Measurements from ENCODE around the gene DIO2.

The DIO2 gene

DNA sequence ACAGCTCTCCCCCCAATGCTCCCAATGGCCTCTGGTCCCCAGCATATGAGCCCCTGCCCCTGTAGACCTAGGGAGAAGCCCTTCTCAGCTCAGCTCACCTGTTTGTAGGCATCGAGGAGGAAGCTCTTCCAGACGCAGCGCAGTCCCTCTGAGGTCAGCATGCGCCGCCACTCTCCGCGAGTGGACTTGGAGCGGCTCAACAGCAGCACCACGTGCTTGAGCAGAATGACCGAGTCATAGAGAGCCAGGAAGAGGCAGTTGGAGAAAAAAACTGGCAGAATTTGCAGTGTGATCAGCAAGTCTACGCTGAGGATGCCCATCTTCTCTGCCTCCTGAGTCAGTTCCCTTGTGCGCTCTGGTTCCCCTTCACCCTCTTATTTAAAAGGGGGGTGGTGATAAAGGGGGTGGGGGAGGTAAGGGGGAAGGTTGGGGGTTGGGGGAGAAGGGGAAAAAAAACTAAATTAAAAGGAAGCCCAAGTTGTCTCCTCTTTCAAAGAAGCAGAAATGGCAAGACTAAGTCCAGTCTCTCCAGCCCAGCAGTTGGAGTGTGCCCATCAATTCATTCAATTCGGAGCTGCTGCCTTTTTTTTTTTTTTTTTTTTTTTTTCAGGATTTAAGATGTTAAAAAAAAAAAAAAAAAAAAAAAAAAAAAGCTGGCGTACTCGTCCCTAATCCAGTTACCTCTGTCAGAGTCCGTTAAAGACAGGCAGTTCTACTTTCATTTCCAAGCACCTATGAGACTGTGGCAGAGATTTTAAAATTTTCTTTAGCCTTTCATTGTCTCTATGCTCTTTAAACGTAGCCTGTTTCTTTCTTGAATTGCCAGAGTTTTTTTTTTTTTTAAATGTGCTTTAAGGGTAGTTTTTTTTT lies at the start of gene DIO2:
Gene DIO2, minus strand, starts transcription at position 352 of the 870 bp plus-strand sequence. Its CDS starts 32 bp downstream, at position 320.
- no peak for DNase-seq

DNA sequence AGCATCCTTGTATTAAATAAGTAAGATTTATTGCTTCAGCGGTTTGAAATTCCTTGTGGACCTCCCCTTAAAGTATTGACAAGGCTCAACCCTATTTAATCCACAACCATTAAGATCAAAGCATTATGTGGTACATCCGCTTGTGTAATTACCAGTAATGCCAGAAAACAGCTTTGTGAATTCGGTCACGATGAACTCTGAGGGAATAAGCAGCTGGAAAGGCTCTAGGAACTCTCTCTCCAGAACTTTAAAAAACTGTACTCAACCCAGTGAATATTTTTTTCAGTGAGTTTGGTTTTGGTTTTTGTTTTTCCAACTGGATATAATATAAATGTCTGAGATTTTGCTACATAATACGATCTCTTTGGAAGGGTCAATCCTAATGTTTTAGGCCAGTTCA lies 49.3 kb upstream of the DIO2 start:
- DNase-seq: no peak

DNA sequence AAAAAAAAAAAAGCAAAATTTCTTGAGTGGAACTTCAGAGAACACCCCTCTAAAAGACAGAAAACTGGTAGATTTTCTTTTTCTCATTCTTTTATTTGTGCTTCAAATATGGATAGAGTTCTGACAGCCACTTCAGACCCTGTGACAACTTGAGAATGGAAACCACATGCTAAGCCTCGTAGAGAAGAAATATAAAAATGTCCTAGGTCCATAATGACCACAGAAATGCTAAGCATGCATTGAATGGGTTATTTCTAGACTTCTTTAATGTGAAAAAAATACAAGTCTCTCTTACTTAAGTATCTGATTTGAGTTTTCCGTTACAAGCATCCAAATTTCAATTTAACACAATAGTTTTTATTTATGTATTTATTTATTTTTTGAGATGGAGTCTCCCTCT lies 28.3 kb upstream of the DIO2 start:
- no peak for DNase-seq

DNA sequence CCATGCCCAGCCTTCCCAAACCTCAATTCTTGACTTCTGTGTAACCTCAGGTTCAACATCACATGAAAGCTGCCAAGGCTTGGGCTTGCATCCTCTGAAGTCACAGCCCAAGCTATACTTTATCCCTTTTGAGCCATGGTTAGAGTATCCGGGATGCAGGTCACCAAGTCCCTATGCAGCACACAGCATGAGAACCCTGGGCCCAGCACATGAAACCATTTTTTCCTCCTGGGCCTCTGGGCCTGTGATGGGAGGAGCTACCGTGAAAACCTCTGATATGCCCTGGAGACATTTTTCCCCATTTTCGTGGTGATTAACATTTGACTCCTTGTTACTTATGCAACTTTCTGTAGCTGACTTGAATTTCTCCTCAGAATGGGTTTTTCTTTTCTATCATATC lies 25.8 kb upstream of the DIO2 start:
- no peak for DNase-seq

DNA sequence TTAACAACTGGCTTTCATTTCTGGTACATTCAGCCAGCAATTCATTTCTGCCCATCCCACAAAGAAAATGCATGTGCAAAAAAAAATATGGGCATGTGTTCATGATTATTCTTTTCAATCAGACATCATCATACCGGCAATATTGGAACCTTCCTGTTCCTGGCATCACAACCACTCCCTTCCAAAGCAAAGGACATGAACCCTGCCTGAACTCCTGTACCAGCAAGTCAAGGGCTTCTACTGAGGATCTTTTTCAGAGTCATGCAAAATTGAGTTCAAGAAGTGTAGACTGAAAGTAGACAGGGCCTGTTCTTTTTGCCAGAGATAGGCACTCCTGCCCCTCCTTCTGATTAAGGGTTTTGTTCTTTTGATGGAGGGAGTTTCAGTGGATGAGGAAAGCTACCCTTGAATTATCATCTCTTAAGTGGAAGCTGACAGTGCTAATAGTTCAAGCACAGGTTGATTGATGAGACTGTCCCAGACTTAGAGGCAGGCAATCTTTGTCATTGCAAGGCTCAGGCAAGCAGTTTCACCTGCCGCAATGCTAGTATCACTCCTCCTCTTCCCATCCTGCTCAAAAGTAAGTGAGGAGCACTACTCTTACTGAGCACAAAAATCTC lies 22.3 kb upstream of the DIO2 start:
- DNase-seq: no peak

DNA sequence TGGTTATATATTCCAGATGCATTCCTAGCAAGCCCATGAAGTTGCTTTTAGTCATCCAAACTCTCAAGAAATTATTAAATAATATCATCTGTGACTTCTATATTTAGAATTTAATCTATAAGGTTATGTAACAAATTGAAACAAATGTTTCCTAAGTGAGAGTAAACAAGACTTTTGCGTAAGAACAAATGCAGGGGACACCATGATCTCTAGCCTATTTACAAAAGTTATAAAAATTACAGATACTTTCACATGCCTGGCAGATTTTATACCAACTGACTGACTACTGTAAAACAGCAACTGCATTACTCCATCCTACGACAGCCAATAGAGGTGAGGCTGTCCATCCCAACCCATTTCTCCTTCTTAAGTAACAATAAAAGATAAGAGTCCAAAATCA lies 20.4 kb upstream of the DIO2 start:
- DNase-seq: no peak

DNA sequence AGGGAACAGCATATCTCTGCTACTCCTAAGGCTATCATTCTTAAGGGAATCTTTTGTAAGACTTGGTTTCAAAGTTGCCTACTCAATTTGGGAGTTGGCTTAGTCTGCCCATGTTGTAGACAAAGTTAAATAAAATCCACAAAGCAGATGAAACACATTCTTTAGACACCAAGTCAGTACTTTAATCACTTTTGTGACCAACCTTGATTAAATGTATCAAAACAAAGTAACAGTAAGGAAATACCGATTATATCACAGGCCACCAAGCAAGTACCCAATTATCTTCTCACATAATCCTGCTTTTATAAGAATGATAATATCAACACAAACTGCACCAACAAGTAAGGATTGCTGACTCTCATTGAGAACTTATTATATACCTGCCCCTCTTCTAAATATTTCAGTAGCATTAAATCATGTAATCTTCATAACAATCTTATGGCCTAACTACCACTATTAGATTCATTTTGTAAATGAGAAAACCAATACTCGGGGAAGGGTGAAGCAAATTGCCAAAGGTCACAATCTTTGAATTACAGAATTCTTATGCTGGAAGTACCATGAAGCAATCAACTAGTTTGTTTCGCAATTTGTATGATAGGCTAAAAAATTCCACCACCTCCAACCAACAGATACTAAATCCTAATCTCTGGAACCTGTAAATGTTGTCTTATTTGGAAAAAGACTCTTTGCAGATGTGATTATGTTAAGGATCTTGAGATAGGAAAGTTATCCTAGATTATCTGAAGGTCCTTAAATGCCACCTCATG lies 12.6 kb upstream of the DIO2 start:
- no peak for DNase-seq

DNA sequence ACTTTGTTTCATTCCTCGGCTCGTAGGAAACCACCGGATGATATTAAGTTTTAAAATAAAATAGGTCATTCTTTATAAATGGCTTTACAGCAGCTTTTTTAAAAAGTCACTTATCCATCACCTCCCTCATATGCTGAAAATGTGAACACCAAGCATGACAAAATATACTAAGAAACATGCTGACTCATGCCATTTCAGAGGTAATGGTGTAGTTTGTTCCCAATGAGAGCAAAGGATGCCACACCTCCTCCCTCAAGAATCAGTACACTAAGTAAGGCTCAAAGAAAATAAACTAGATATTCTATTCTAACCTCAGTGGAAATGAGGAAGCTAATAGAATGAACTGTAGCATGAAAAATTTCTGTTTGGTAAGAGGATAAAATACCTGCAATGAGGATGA lies 5.5 kb upstream of the DIO2 start:
- DNase-seq: no peak

DNA sequence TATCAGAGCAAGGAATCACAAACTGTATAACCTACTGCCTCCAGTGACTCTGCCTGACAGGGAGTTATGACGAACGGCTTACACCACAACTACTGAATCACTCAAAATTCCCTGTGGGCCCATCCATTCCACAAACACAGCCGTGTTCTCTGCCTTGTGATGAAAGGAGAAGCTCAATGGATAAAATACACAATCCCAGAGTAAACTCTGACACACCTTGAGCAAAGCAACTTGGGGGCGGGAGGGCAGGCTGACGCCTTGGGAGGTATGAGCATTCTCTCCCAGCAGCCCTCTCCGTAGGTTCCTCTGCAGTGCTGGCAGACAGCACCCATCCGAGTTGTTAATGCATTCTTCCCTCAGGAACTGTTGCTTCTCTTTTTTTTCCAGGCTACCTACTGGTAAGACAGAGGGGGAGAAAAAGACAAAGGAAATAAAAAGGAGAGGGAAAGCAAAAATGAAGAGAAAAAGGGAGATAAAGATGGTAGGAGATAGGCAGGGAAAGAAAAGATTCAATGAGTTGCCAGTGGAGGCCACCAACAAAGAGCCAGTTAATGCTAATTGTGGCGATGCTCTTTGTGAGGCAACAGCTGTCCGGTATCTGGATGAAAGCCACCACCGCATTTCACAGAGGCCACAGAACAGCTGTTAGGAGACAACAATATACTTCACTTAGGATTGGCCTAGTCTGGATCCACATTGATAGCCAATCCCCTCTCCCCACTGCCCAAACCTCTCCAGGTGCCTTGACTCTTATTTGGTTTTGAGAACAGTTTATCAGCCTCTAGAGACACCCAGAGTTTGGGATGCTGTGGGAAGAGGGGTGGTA lies 4.7 kb upstream of the DIO2 start:
- DNase-seq: peak; percentile 72

DNA sequence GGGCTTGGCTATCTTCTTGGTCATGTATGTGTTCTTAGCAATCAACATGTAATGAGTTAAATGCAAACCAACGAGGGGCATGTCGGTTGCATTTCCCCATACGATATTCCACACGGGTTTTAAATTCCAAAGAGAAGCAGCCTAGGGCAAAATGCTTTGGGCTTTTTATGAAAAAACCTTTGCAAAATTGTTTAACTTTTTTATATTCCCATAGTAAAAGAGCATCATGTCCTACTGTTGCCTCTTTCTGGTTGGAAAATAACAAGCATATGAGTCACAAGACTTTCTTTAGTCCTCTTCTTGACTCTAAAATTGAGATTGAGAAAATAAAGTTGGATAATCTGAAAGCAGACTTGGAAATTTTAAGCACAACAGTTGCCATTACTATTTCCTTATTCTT lies 3.8 kb upstream of the DIO2 start:
- DNase-seq: no peak

DNA sequence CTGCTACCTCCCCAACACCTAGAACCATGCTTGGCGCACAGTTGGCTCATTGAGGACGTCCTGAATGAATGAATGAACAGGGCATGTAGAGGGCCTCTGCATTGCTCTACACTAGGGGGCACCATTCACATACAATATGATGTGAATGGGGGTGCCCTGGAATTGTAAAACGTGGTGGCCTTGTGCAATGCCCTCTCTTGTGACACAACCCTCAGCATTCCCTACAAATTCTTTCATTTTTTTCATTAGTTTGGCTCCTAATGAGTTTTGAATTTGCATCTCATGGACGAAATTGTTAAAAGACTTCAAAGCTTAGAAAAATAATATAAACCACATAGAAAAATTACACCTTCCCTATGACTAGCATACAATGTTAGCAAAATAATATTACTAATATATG lies 2.3 kb upstream of the DIO2 start:
- no peak for DNase-seq

DNA sequence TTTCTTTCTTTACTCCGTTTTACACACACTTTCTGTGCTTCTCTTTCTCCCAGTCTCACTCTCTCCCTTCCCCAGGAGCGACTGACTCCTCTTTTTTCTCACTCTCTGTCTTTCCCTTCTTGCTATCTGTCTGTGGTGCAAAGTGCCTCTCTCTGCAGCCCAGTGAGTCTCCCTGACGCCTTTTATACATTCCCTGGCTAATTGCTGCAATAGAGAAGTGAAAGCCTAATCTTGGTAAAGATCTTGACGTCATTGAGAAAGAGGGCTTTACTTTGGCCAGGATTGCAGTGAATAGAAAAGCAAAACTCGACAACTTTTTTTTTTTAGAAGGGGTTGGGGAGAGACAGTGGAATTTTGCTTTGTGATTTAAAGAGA lies 706 bp upstream of the DIO2 start:
- no peak for DNase-seq

DNA sequence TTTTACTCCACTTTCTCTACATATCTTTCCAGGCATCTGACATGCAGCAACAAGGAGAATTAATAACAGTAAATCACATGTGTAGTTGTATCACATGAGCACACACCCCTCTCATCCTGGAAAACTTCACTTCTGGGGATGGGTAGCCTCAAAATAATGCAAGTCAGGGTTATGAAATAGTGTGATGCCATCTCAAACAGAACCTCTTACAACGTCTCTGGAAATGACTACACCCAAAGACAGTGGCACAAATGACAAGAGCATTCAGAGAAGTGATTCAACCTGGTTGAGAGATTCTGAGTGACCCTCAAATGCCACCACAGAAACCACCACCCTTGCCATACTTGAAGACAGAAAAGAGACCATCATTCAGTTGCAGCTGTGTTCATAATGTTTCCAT lies 2.8 kb downstream of the DIO2 start:
- DNase-seq: no peak

DNA sequence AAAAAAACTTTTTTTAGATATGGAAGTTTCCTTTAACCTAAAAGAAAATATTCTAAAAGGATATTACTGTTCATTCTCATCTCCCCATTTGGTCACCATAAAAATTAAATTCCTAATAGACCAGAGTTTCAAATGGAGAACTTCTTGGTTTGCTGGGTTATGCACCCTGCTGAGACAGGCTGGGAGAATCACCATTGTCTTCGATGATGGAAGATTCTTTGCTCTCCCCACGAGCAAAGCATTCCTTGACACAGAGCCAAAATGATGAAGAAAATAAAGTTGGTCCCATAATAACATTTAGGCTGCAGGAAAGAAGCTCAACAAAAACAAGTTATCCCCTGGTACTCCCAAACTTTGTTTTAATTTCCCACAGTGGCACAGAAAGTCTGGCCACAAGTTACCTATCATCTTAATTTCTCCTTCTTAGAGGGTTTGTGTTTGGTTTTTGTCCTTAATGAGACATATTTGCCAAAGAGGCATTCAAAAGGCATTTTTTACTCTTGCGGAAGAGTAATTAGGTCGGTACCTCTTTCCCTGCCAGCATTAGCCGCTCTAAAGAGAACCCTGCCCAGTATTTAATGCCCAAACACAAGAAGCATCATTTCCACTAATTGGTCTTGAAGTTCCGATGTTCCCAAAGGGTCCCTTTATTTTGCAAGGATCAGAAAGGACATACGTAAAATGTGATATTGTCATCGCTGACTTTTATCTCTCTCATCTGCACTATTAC lies 4.8 kb downstream of the DIO2 start:
- no peak for DNase-seq

DNA sequence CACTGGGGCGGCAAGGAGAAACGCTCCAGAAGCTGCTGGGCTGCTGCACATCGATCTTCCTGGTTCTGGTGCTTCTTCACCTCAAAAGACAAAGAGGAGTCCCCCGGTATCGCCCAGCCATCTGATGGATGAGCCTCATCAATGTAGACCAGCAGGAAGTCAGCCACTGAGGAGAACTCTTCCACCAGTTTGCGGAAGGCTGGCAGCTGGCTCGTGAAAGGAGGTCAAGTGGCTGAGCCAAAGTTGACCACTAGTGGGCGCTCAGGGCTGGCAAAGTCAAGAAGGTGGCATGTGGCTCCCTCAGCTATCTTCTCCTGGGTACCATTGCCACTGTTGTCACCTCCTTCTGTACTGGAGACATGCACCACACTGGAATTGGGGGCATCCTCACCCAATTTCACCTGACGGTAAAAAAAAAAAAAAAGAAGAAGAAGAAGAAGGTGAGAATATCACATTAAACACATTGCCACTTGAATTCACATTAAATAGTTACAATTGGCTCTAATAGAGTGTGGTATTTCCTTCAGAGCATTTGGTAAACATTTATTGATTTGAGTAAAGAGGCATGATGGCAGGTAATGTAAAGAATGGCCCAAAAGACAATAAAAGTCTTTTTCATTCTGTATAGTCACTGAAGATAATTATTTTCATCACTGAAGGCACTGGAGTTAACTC lies 8.3 kb downstream of the DIO2 start:
- no peak for DNase-seq

DNA sequence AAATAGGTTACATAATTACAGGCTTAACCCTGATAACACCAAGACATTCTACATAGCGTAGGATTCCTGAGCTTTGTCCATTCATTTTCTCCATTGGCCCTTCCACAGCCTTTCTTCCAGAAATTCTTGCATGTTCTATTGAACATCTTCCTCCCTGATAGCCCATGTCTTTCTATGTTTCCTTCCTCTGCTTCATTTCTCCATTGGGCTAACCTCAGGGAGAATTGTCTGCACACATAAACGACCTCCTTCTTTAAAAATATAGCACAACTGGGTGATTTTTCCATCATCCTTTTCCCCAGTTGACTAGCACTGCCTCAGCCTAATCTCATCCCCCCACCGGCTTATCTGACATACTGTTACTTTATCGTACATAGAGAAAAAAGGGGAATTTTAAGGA lies 11.2 kb downstream of the DIO2 start:
- DNase-seq: no peak

DNA sequence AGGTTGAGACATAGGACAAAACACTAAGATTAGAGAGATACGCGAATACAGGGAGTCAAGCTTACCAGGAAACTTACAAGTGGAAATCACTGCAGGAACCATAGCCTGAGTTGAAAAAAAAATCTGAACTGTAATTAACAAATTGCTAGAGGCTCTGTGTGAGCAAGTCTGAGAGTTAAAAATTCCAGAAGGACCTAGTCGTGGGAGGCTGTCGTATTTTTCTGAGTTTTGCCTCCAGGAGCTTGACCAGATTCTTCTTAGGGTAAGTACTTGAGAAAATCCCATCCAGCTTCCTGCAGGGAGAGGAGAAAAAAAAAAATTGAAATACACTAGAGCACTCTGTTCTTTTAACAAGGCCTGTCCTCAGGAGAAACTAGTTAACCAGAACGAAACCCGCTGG lies 22.7 kb downstream of the DIO2 start:
- no peak for DNase-seq

DNA sequence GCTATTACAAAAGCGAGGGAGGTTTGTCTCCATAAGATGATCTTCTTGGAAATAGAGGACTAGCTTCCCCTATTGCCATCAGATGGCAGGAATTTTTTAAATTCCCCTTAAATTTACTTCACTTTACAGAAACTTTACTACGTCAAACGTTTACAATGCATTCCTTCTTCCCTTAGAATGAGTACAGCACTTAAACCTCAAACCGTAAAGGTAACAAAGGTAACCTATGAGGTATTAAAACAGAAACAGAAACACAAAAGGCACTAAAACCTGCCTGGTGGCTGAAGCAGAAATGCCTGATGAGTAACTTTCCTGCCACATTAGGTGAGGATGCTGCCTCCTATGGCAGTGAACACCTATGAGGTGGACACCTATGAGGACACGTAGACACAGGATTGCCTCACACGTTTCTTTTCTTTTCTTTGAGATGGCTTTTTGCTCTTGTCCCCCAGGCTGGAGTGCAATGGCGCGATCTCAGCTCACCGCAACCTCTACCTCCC lies 25.0 kb downstream of the DIO2 start:
- DNase-seq: no peak

DNA sequence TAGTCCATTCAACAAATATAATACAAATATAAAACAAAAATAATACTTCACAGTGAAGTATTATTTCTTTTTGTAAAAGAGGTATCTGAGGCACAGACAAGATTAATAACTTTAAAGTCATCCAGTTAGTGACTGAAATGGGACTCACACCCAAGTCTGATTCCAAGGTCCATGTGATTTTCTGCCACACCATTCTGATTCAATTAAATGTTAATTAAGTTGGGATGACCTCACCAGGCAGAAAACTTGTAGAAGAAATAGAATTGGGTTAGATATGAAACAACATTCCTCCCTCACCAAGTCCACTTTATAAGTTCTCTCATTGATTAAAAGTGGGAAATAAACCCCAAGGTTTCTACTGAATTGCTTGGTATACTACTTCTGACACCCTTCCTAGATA lies 34.4 kb downstream of the DIO2 start:
- no peak for DNase-seq

DNA sequence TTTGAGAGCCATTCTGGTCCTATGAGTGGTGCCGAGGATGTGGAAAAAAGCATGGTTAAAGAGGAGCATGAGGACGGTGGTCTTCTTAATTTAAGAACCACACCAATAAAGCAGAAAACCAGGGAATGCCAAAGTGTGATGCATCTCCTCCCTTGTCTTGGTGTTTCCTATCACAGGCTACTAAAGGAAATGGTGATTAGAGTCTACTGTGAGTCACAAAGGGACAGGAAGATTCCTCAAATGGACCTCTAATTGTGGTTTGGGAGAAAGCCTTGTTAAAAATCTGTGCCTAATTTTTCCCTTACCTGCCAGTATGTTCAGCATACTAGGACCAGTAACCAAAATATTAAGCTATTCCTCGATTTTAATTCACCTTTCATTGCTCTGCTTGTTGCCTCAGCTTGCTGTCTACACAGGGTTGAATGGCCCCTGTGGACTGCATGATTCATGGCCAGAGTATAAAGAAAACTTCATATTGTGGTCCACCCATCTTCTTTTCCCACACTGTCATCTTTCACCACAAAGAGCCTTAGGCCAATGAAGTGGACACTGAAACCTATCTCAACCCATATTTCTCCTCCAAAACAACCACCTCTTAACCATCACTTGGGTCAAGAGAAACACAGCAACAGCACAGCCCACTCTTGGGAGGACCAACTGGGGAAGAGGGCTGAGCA lies 38.8 kb downstream of the DIO2 start:
- no peak for DNase-seq
